CD8-positive, alpha-beta memory T cell (primary cell): ENCODE measurements around the gene IFNA21. TPM values are rescaled to one million over a fixed set of nuclear protein-coding genes. Genes with fewer than 3 reads are reported as not detected.
A peak's percentile ranks its signal among the peaks of the same experiment; 100 is the strongest.

Experiments
- CTCF ChIA-PET: fragments of 350-600 bp; sonication (Branson Sonifier 250); formaldehyde crosslinking; loops from one replicate; lab custom pipeline; 2021; ENCODE audit warnings: antibody characterized with exemption; lab: Charles Lee
- POLR2A ChIA-PET: fragments of 350-600 bp; sonication (Branson Sonifier 250); formaldehyde crosslinking; loops from one replicate; lab custom pipeline; 2021; ENCODE audit warnings: antibody characterized with exemption; lab: Charles Lee
- DNase-seq, 5 donors: peaks; one replicate each; pipeline versions ENCODE4 v3.0.0 to v3.0.0-alpha.2; 2020 to 2022; ENCODE audit warnings: mixed read lengths in 1 of 5
- H3K27ac ChIP-seq: one replicate; pipeline ENCODE4 v1.7.0; 2013; ENCODE audit warnings: low read depth, mild to moderate bottlenecking, low read length, moderate library complexity
- H3K27me3 ChIP-seq: 2 replicates; pipeline ENCODE4 v1.7.0; 2013; ENCODE audit warnings: low read length, mild to moderate bottlenecking; ENCODE audit not compliant: insufficient read depth, poor library complexity, severe bottlenecking
- H3K36me3 ChIP-seq: 2 replicates; pipeline ENCODE4 v1.7.0; 2013; ENCODE audit warnings: mild to moderate bottlenecking, low read length, moderate library complexity; ENCODE audit not compliant: insufficient read depth
- H3K4me1 ChIP-seq: 2 replicates; pipeline ENCODE4 v1.7.0; 2013; ENCODE audit warnings: mild to moderate bottlenecking, low read length, moderate library complexity; ENCODE audit not compliant: insufficient read depth
- H3K4me3 ChIP-seq: 2 replicates; pipeline ENCODE4 v1.7.0; 2013; ENCODE audit warnings: mild to moderate bottlenecking, low read length
- H3K9me3 ChIP-seq: 2 replicates; pipeline ENCODE4 v1.7.0; 2013; ENCODE audit warnings: mild to moderate bottlenecking, low read length
- H3K27ac Mint-ChIP-seq, 8 donors: one replicate each; pipeline ENCODE4 v1.8.0; 2020 to 2021; ENCODE audit warnings: mixed read lengths in 8 of 8, mild to moderate bottlenecking in 6 of 8, inconsistent platforms in 3 of 8, moderate library complexity in 3 of 8
- H3K27me3 Mint-ChIP-seq, 2 donors: one replicate each; pipeline ENCODE4 v1.8.0; 2020 to 2021; ENCODE audit warnings: mixed read lengths in 2 of 2, mild to moderate bottlenecking in 1 of 2, moderate library complexity in 1 of 2
- H3K36me3 Mint-ChIP-seq, 3 donors: one replicate each; pipeline ENCODE4 v1.8.0; 2020 to 2021; ENCODE audit warnings: mixed read lengths in 3 of 3, inconsistent platforms in 1 of 3, mild to moderate bottlenecking in 1 of 3
- H3K4me1 Mint-ChIP-seq, 3 donors: one replicate each; pipeline ENCODE4 v1.8.0; 2020 to 2021; ENCODE audit warnings: mixed read lengths in 3 of 3, inconsistent platforms in 1 of 3, mild to moderate bottlenecking in 1 of 3
- H3K4me3 Mint-ChIP-seq, 7 donors: one replicate each; pipeline ENCODE4 v1.8.0; 2020 to 2021; ENCODE audit warnings: mixed read lengths in 7 of 7, mild to moderate bottlenecking in 6 of 7, moderate library complexity in 4 of 7, inconsistent platforms in 2 of 7
- H3K9me3 Mint-ChIP-seq, 5 donors: one replicate each; pipeline ENCODE4 v1.8.0; 2020 to 2022; ENCODE audit warnings: mixed read lengths in 5 of 5, mild to moderate bottlenecking in 3 of 5, moderate library complexity in 2 of 5, inconsistent platforms in 1 of 5
- polyA plus RNA-seq: library from polyadenylated mRNA; unstranded; fragments of 300-500 nt; fragmentation: Illumina TruSeq; gene quantifications from one replicate; pipeline ENCODE4 v1.2.3, GENCODE V29; 2021
- total RNA-seq, 2 experiments: library from RNA; stranded (reverse); gene quantifications; one replicate each; pipeline ENCODE4 v1.2.3, GENCODE V29; 2021

Gene IFNA21
- total and polyA plus RNA-seq, 3 experiments from 2014 or later: not detected

- Mint-ChIP-seq H3K27ac (peak overlapping the region in 4 of 8 donors; percentile 24 to 67 (median 60)), H3K36me3 (peaks cover 0 to 26% (median 6%) of the 10 kb centered on the region in 3 donors), H3K27me3 (no peaks in the 10 kb centered on the region), H3K4me3 (peak overlapping the region; percentile 21 to 83 (median 73)), H3K9me3 (peaks cover 5 to 7% (median 7%) of the 10 kb centered on the region in 5 donors), H3K4me1 (peaks cover 51 to 62% (median 53%) of the 10 kb centered on the region in 3 donors)
- no peaks in the 10 kb centered on the region for H3K9me3 ChIP-seq
- no peaks in the 10 kb centered on the region for H3K27me3 ChIP-seq
- peaks cover 19% of the 10 kb centered on the region for H3K4me1 ChIP-seq
- POLR2A ChIA-PET: interaction anchor here (0.7 kb wide), 1 partner anchor 458 kb away, joined by 3 read pairs; no protein-coding TSS in a partner anchor
- DNase-seq: peak in 4 of 5 donors; percentile 5 to 54 (median 33)
- no peak overlapping the region for H3K4me3 ChIP-seq
- no peaks in the 10 kb centered on the region for H3K36me3 ChIP-seq
- CTCF ChIA-PET: interaction anchor here (0.7 to 1.6 kb wide), 4 partner anchors 23 to 538 kb away, joined by 3 to 11 read pairs (median 3); partner anchors contain the start of gene MLLT3
- H3K27ac ChIP-seq: no peak overlapping the region
These were observed 6.3 kb downstream of the IFNA21 start for GRCh38 chr9:21160178-21160577.

GRCh38 chr9:21155501-21155900 is 11.0 kb downstream of the IFNA21 start:
- Histone ChIP-seq H3K36me3 (no peaks in the 10 kb centered on the region), H3K9me3 (no peaks in the 10 kb centered on the region), H3K4me3 (no peak overlapping the region), H3K27ac (no peak overlapping the region), H3K27me3 (no peaks in the 10 kb centered on the region), H3K4me1 (peaks cover 12% of the 10 kb centered on the region)
- H3K4me3 Mint-ChIP-seq: no peak overlapping the region
- POLR2A ChIA-PET: no interaction called here
- no peak for DNase-seq
- H3K36me3 Mint-ChIP-seq: peaks cover 0 to 17% (median 0%) of the 10 kb centered on the region in 3 donors
- H3K27ac Mint-ChIP-seq: no peak overlapping the region
- peaks cover 24 to 34% (median 25%) of the 10 kb centered on the region in 3 donors for H3K4me1 Mint-ChIP-seq
- H3K9me3 Mint-ChIP-seq: peaks cover 5 to 7% (median 7%) of the 10 kb centered on the region in 5 donors
- H3K27me3 Mint-ChIP-seq: peaks cover 0 to 1% of the 10 kb centered on the region in 2 donors
- CTCF ChIA-PET: no interaction called here

- Mint-ChIP-seq H3K9me3 (peaks cover 5 to 8% (median 7%) of the 10 kb centered on the region in 5 donors), H3K27me3 (peaks cover 0 to 1% of the 10 kb centered on the region in 2 donors), H3K27ac (peak overlapping the region in 1 of 8 donors; percentile 45), H3K4me3 (no peak overlapping the region), H3K36me3 (peaks cover 0 to 23% (median 0%) of the 10 kb centered on the region in 3 donors), H3K4me1 (peaks cover 12 to 20% (median 15%) of the 10 kb centered on the region in 3 donors)
- CTCF ChIA-PET: interaction anchor here (1.0 to 1.6 kb wide), 10 partner anchors 9 to 244 kb away, joined by 3 to 10 read pairs (median 4); no protein-coding TSS in a partner anchor
- H3K9me3 ChIP-seq: no peaks in the 10 kb centered on the region
- peak in 2 of 5 donors; percentile 2 to 4 for DNase-seq
- POLR2A ChIA-PET: no interaction called here
- H3K27me3 ChIP-seq: no peaks in the 10 kb centered on the region
- no peak overlapping the region for H3K27ac ChIP-seq
- no peaks in the 10 kb centered on the region for H3K36me3 ChIP-seq
- H3K4me3 ChIP-seq: no peak overlapping the region
- H3K4me1 ChIP-seq: peaks cover 3% of the 10 kb centered on the region
These were observed 12.3 kb downstream of the IFNA21 start for GRCh38 chr9:21154018-21154608.

GRCh38 chr9:21153336-21154017 is 13.0 kb downstream of the IFNA21 start:
- Histone ChIP-seq H3K36me3 (no peaks in the 10 kb centered on the region), H3K4me3 (no peak overlapping the region), H3K4me1 (no peaks in the 10 kb centered on the region), H3K27me3 (no peaks in the 10 kb centered on the region), H3K9me3 (no peaks in the 10 kb centered on the region), H3K27ac (no peak overlapping the region)
- ChIA-PET POLR2A (no interaction called here), CTCF (interaction anchor here (1.0 to 1.6 kb wide), 10 partner anchors 8 to 244 kb away, joined by 3 to 10 read pairs (median 4); no protein-coding TSS in a partner anchor)
- peaks cover 0 to 1% of the 10 kb centered on the region in 2 donors for H3K27me3 Mint-ChIP-seq
- H3K36me3 Mint-ChIP-seq: peaks cover under 1 to 26% (median under 1%) of the 10 kb centered on the region in 3 donors
- H3K4me3 Mint-ChIP-seq: no peak overlapping the region
- no peak overlapping the region for H3K27ac Mint-ChIP-seq
- DNase-seq: no peak
- peaks cover 7 to 16% (median 11%) of the 10 kb centered on the region in 3 donors for H3K4me1 Mint-ChIP-seq
- peaks cover 7 to 13% (median 12%) of the 10 kb centered on the region in 5 donors for H3K9me3 Mint-ChIP-seq

- no peak overlapping the region for H3K27ac ChIP-seq
- H3K27ac Mint-ChIP-seq: peak overlapping the region in 7 of 8 donors; percentile 8 to 81 (median 19)
- H3K36me3 Mint-ChIP-seq: peaks cover 3 to 22% (median 4%) of the 10 kb centered on the region in 3 donors
- H3K36me3 ChIP-seq: no peaks in the 10 kb centered on the region
- H3K27me3 Mint-ChIP-seq: peaks cover 0 to 1% of the 10 kb centered on the region in 2 donors
- ChIA-PET POLR2A (no interaction called here), CTCF (interaction anchor here (1.5 kb wide), 1 partner anchor 9 kb away, joined by 6 read pairs; no protein-coding TSS in a partner anchor)
- no peak overlapping the region for H3K4me3 ChIP-seq
- H3K4me3 Mint-ChIP-seq: peak overlapping the region in 5 of 7 donors; percentile 1 to 69 (median 16)
- peaks cover 12% of the 10 kb centered on the region for H3K4me1 ChIP-seq
- peaks cover 9 to 25% (median 15%) of the 10 kb centered on the region in 5 donors for H3K9me3 Mint-ChIP-seq
- no peaks in the 10 kb centered on the region for H3K9me3 ChIP-seq
- peaks cover 24 to 34% (median 26%) of the 10 kb centered on the region in 3 donors for H3K4me1 Mint-ChIP-seq
- no peaks in the 10 kb centered on the region for H3K27me3 ChIP-seq
- no peak for DNase-seq
These were observed 21.9 kb downstream of the IFNA21 start for GRCh38 chr9:21144603-21145002.

- Histone ChIP-seq H3K9me3 (no peaks in the 10 kb centered on the region), H3K27ac (no peak within 1 kb of the TSS), H3K4me3 (no peak within 1 kb of the TSS), H3K27me3 (no peaks in the 10 kb centered on the region), H3K4me1 (peaks cover 12% of the 10 kb centered on the region), H3K36me3 (no peaks in the 10 kb centered on the region)
- no peaks in the 10 kb centered on the region for H3K36me3 Mint-ChIP-seq
- no peak for DNase-seq
- H3K27ac Mint-ChIP-seq: peak within 1 kb of the TSS in 1 of 8 donors; percentile 11
- peak within 1 kb of the TSS in 1 of 7 donors; percentile 43 for H3K4me3 Mint-ChIP-seq
- peaks cover 0 to 5% (median 0%) of the 10 kb centered on the region in 5 donors for H3K9me3 Mint-ChIP-seq
- H3K27me3 Mint-ChIP-seq: peaks cover 0 to 1% of the 10 kb centered on the region in 2 donors
- peaks cover 24 to 34% (median 26%) of the 10 kb centered on the region in 3 donors for H3K4me1 Mint-ChIP-seq
- CTCF ChIA-PET: no interaction called here
- POLR2A ChIA-PET: no interaction called here
These were observed 25.0 kb downstream of the IFNA21 start, which contains the start of gene IFNW1 for GRCh38 chr9:21141427-21141882. Gene IFNW1, minus strand, starts transcription at chr9:21141832. Its CDS starts 262 bp downstream, at chr9:21141570.

- Mint-ChIP-seq H3K27ac (no peak overlapping the region), H3K27me3 (peaks cover 0 to 6% of the 10 kb centered on the region in 2 donors), H3K9me3 (no peaks in the 10 kb centered on the region), H3K4me1 (peaks cover 10 to 14% (median 11%) of the 10 kb centered on the region in 3 donors), H3K4me3 (no peak overlapping the region), H3K36me3 (no peaks in the 10 kb centered on the region)
- POLR2A ChIA-PET: no interaction called here
- Histone ChIP-seq H3K27ac (no peak overlapping the region), H3K36me3 (no peaks in the 10 kb centered on the region), H3K27me3 (no peaks in the 10 kb centered on the region), H3K9me3 (no peaks in the 10 kb centered on the region), H3K4me3 (no peak overlapping the region), H3K4me1 (peaks cover 4% of the 10 kb centered on the region)
- CTCF ChIA-PET: no interaction called here
- no peak for DNase-seq
These were observed 29.4 kb downstream of the IFNA21 start for GRCh38 chr9:21137020-21137419.
